Osteoblast (primary cell): ENCODE measurements around the gene KRT8. TPM values are rescaled to one million over a fixed set of nuclear protein-coding genes. Genes with fewer than 3 reads are reported as not detected.

ENCODE experiments used
- DNase-seq: peaks from one replicate; pipeline ENCODE4 v3.0.0; 2011; ENCODE audit warnings: low spot score, mixed read lengths; ENCODE audit not compliant: insufficient read length; ENCODE audit errors: missing footprints
- H2AFZ ChIP-seq: 2 replicates; pipeline ENCODE4 v1.6.0; 2011; ENCODE audit warnings: mild to moderate bottlenecking, low read length
- H3K27ac ChIP-seq: 2 replicates; pipeline ENCODE4 v1.5.1; 2011; ENCODE audit warnings: mild to moderate bottlenecking, low read depth, low read length, moderate library complexity
- H3K27me3 ChIP-seq: 2 replicates; pipeline ENCODE4 v1.6.0; 2012; ENCODE audit warnings: mild to moderate bottlenecking, control low read depth, inconsistent platforms, low read length, moderate library complexity; ENCODE audit not compliant: insufficient read depth
- H3K36me3 ChIP-seq: 2 replicates; pipeline ENCODE4 v1.5.1; 2011; ENCODE audit warnings: mild to moderate bottlenecking, low read length, control low read depth, moderate library complexity; ENCODE audit not compliant: insufficient read depth
- H3K4me1 ChIP-seq: 2 replicates; pipeline ENCODE4 v1.5.1; 2011; ENCODE audit warnings: mild to moderate bottlenecking, low read length, control low read depth, moderate library complexity; ENCODE audit not compliant: insufficient read depth
- H3K4me2 ChIP-seq: 2 replicates; pipeline ENCODE4 v1.6.0; 2011; ENCODE audit warnings: mild to moderate bottlenecking, low read length; ENCODE audit not compliant: insufficient read depth
- H3K4me3 ChIP-seq: fragments of 200-600 bp; sonication (generic); 3 replicates; pipeline ENCODE4 v1.5.1; 2012; ENCODE audit warnings: mild to moderate bottlenecking, low read length, inconsistent platforms; ENCODE audit not compliant: insufficient read depth
- H3K79me2 ChIP-seq: 2 replicates; pipeline ENCODE4 v1.6.0; 2012; ENCODE audit warnings: mild to moderate bottlenecking, low read length, control low read depth, inconsistent platforms; ENCODE audit not compliant: insufficient read depth
- H3K9me3 ChIP-seq: 2 replicates; pipeline ENCODE4 v1.5.1; 2011; ENCODE audit warnings: low read depth, low read length, control low read depth
- H4K20me1 ChIP-seq: 2 replicates; pipeline ENCODE4 v1.6.0; 2012; ENCODE audit warnings: mild to moderate bottlenecking, low read length, control low read depth; ENCODE audit not compliant: insufficient read depth
- CTCF ChIP-seq: IDR thresholded peaks from 2 replicates; pipeline ENCODE4 v1.5.1; 2011; ENCODE audit warnings: mild to moderate bottlenecking, low read depth, low read length, moderate library complexity; ENCODE audit errors: extremely low read depth
- total RNA-seq: library from RNA; depleted of rRNA; stranded (reverse); fragments of >200 nt; gene quantifications from 2 replicates; pipeline ENCODE4 v1.2.3, GENCODE V29; 2012

The KRT8 gene
- total RNA-seq, 1 donor, result 5.1 TPM

GRCh38 chr12:52909796-52910195 is 4.9 kb upstream of the KRT8 start:
- Histone ChIP-seq H3K4me2 (no peak overlapping the region), H3K27ac (no peak overlapping the region), H3K36me3 (no peaks in the 10 kb centered on the region), H2AFZ (no peak overlapping the region), H3K27me3 (no peaks in the 10 kb centered on the region), H3K9me3 (no peaks in the 10 kb centered on the region), H3K4me1 (peaks cover 7% of the 10 kb centered on the region), H3K4me3 (no peak overlapping the region), H4K20me1 (no peaks in the 10 kb centered on the region), H3K79me2 (no peaks in the 10 kb centered on the region)
- DNase-seq, result peak; percentile 36
- no peak for TF ChIP-seq CTCF

GRCh38 chr12:52909331-52909730 is 4.5 kb upstream of the KRT8 start:
- Histone ChIP-seq H3K27ac (no peak overlapping the region), H3K4me2 (no peak overlapping the region), H2AFZ (no peak overlapping the region), H3K9me3 (no peaks in the 10 kb centered on the region), H3K27me3 (no peaks in the 10 kb centered on the region), H4K20me1 (no peaks in the 10 kb centered on the region), H3K36me3 (no peaks in the 10 kb centered on the region), H3K4me3 (no peak overlapping the region), H3K79me2 (no peaks in the 10 kb centered on the region), H3K4me1 (peaks cover 7% of the 10 kb centered on the region)
- no peak for TF ChIP-seq CTCF
- peak; percentile 45 for DNase-seq

- H3K79me2 ChIP-seq, result no peaks in the 10 kb centered on the region
- H2AFZ ChIP-seq, result peak overlapping the region; percentile 23
- H3K27ac ChIP-seq, result peak overlapping the region; percentile 62
- H3K4me1 ChIP-seq, result peaks cover 14% of the 10 kb centered on the region
- peak; percentile 50 for DNase-seq
- H3K4me3 ChIP-seq, result no peak overlapping the region
- H3K9me3 ChIP-seq, result no peaks in the 10 kb centered on the region
- H3K27me3 ChIP-seq, result no peaks in the 10 kb centered on the region
- no peaks in the 10 kb centered on the region for H3K36me3 ChIP-seq
- no peak for TF ChIP-seq CTCF
- no peaks in the 10 kb centered on the region for H4K20me1 ChIP-seq
- no peak overlapping the region for H3K4me2 ChIP-seq
These were observed 2.4 kb upstream of the KRT8 start for GRCh38 chr12:52907092-52907810.

GRCh38 chr12:52906191-52906601 is 1.3 kb upstream of the KRT8 start:
- H2AFZ ChIP-seq, result no peak overlapping the region
- no peak overlapping the region for H3K4me2 ChIP-seq
- no peaks in the 10 kb centered on the region for H3K36me3 ChIP-seq
- H3K27me3 ChIP-seq, result no peaks in the 10 kb centered on the region
- TF ChIP-seq CTCF, result no peak
- H3K9me3 ChIP-seq, result no peaks in the 10 kb centered on the region
- no peak overlapping the region for H3K4me3 ChIP-seq
- H4K20me1 ChIP-seq, result no peaks in the 10 kb centered on the region
- no peak overlapping the region for H3K27ac ChIP-seq
- no peaks in the 10 kb centered on the region for H3K79me2 ChIP-seq
- peak; percentile 53 for DNase-seq
- peaks cover 14% of the 10 kb centered on the region for H3K4me1 ChIP-seq
